ENCODE measurements around the gene MRPL53. TPM values are rescaled to one million over a fixed set of nuclear protein-coding genes. Genes with fewer than 3 reads are reported as not detected.

Gene MRPL53
- total and polyA plus RNA-seq, 2 of the 13 experiments (the other 11 are each of a cell fraction or from before 2014, with no cell fraction given): 34.3 to 51.9 TPM

- 0 out of 2 replicates have a peak, but pooled peaks have one; percentile 51 for TF ChIP-seq ZBTB39 (CRISPR knock-in tag; IDR thresholded peaks at IDR 0.05)
- TF ChIP-seq ZNF263 (CRISPR knock-in tag; IDR thresholded peaks at IDR 0.05): peak; percentile 91
- TF ChIP-seq E2F5 (CRISPR knock-in tag; conservative IDR thresholded peaks at IDR 0.05): no peak
- peak; percentile 53; the same call in 1 of the 2 replicates for TF ChIP-seq BHLHE40 (IDR thresholded peaks at IDR 0.05; ENCODE audit: low read length)
- TF ChIP-seq, protein P1, sequence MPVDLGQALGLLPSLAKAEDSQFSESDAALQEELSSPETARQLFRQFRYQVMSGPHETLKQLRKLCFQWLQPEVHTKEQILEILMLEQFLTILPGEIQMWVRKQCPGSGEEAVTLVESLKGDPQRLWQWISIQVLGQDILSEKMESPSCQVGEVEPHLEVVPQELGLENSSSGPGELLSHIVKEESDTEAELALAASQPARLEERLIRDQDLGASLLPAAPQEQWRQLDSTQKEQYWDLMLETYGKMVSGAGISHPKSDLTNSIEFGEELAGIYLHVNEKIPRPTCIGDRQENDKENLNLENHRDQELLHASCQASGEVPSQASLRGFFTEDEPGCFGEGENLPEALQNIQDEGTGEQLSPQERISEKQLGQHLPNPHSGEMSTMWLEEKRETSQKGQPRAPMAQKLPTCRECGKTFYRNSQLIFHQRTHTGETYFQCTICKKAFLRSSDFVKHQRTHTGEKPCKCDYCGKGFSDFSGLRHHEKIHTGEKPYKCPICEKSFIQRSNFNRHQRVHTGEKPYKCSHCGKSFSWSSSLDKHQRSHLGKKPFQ (CRISPR knock-in tag; IDR thresholded peaks at IDR 0.05; ENCODE audit: insufficient replicate concordance): peak; percentile 66
- TF ChIP-seq STAG1 (CRISPR knock-in tag; IDR thresholded peaks at IDR 0.05): peak; percentile 43
- peak; percentile 99 for TF ChIP-seq IRF2 (CRISPR knock-in tag; IDR thresholded peaks at IDR 0.05)
- TF ChIP-seq ZNF598 (CRISPR knock-in tag; IDR thresholded peaks at IDR 0.05; ENCODE audit: borderline replicate concordance): peak; percentile 98; the same call in 1 of the 2 replicates
- no peak for TF ChIP-seq ZNF75D (CRISPR knock-in tag; IDR thresholded peaks at IDR 0.05; ENCODE audit: borderline replicate concordance)
- no peak for TF ChIP-seq ZNF780A (CRISPR knock-in tag; IDR thresholded peaks at IDR 0.05)
- TF ChIP-seq ZNF883 (CRISPR knock-in tag; IDR thresholded peaks at IDR 0.05; ENCODE audit: not compliant biosample characterization): peak; percentile 83
- TF ChIP-seq NR2F2 (IDR thresholded peaks at IDR 0.05; ENCODE audit: borderline replicate concordance, low read depth): peak; percentile 74; the same call in 1 of the 2 replicates
- no peak; the same call in 1 of the 2 replicates for TF ChIP-seq KLF15 (CRISPR knock-in tag; IDR thresholded peaks at IDR 0.05; ENCODE audit: borderline replicate concordance)
- TF ChIP-seq EZH2 (conservative IDR thresholded peaks at IDR 0.05; ENCODE audit: low read depth, low read length): no peak
- TF ChIP-seq ZXDC (CRISPR knock-in tag; IDR thresholded peaks at IDR 0.05): no peak
- TF ChIP-seq ZSCAN21 (CRISPR knock-in tag; IDR thresholded peaks at IDR 0.05; ENCODE audit: borderline replicate concordance): peak; percentile 70; the same call in 1 of the 2 replicates
- TF ChIP-seq RARA (CRISPR knock-in tag; IDR thresholded peaks at IDR 0.05): peak; percentile 72
- no peak for TF ChIP-seq ZNF30 (CRISPR knock-in tag; IDR thresholded peaks at IDR 0.05)
- TF ChIP-seq ZNF496 (CRISPR knock-in tag; IDR thresholded peaks at IDR 0.05; ENCODE audit: insufficient replicate concordance): no peak
Observed at GRCh38 chr2:74454654-74455511, 17.6 kb downstream of the MRPL53 start, which contains the start of gene INO80B (continued).

Measured in HepG2 (cell line).